ENCODE measurements around the gene CHPF. TPM values are rescaled to one million over a fixed set of nuclear protein-coding genes. Genes with fewer than 3 reads are reported as not detected.

The CHPF gene
- total and polyA plus RNA-seq, 5 experiments from 2014 or later = 3.7 to 4.2 (median 3.8) TPM

- DNase-seq (no peak), ATAC-seq (no peak)
- peaks cover 30 to 47% (median 34%) of the 10 kb centered on the region in 4 donors for H3K4me1 Mint-ChIP-seq
- H3K36me3 Mint-ChIP-seq = peaks cover 0 to 34% (median 24%) of the 10 kb centered on the region in 3 donors
- peaks cover 9 to 36% (median 23%) of the 10 kb centered on the region in 5 donors for H3K27me3 Mint-ChIP-seq
- H3K4me3 Mint-ChIP-seq = peak overlapping the region in 9 of 10 donors; percentile 53 to 97 (median 93)
- POLR2A ChIA-PET = interaction anchor here (0.8 kb wide), 1 partner anchor 246 kb away, joined by 3 read pairs; the partner anchor contains the start of gene TUBA4A
- H3K9me3 Mint-ChIP-seq = no peaks in the 10 kb centered on the region
- peak overlapping the region in 3 of 10 donors; percentile 13 to 93 (median 65) for H3K27ac Mint-ChIP-seq
Measured at GRCh38 chr2:219500135-219500534, 43.5 kb downstream of the CHPF start.

DNA sequence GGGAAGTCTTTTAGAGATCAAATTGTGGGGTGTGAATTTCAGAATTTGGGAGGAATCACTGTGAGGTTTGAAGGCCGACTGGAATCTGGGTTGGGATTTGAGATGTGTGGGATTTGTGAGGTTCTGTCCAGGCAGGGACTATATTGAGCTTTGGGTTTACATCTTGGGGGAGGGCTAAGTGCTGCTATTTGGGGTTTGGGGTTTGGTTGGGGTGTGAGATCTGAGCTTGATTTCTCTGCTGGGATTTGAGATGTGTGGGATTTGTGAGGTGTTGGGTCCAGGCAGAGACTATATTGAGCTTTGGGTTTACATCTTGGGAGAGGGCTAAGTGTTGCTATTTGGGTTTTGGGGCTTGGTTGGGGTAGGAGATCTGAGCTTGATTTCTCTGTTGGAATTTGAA is 44.1 kb downstream of the CHPF start:
- Mint-ChIP-seq H3K9me3 (no peaks in the 10 kb centered on the region), H3K27ac (peak overlapping the region in 9 of 10 donors; percentile 48 to 94 (median 88)), H3K4me3 (peak overlapping the region; percentile 89 to 100 (median 95)), H3K27me3 (peaks cover 12 to 42% (median 26%) of the 10 kb centered on the region in 5 donors), H3K36me3 (peaks cover 0 to 28% (median 20%) of the 10 kb centered on the region in 3 donors), H3K4me1 (peaks cover 30 to 47% (median 33%) of the 10 kb centered on the region in 4 donors)
- POLR2A ChIA-PET = interaction anchor here (0.8 to 1.3 kb wide), 4 partner anchors 89 to 246 kb away, joined by 3 to 5 read pairs (median 3); partner anchors contain the start of genes DNPEP and TUBA4A
- no peak for ATAC-seq
- no peak for DNase-seq

DNA sequence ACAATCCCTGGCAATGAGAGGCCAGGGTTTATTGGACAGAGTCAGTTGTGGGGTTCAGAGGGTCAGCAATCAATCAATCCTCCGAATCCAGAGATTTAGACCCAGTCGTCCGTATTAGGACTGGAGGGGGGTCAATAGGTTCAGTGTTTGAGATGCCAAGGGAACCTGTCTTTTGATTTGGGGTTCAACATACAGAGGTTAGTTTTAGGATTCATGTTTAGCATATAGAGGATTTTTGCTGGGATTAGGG is 44.6 kb downstream of the CHPF start:
- DNase-seq (no peak), ATAC-seq (no peak)
- Mint-ChIP-seq H3K4me3 (peak overlapping the region; percentile 89 to 100 (median 95)), H3K27ac (peak overlapping the region; percentile 85 to 96 (median 92)), H3K9me3 (no peaks in the 10 kb centered on the region), H3K4me1 (peaks cover 30 to 47% (median 33%) of the 10 kb centered on the region in 4 donors), H3K36me3 (peaks cover 0 to 23% (median 14%) of the 10 kb centered on the region in 3 donors), H3K27me3 (peaks cover 12 to 48% (median 28%) of the 10 kb centered on the region in 5 donors)
- POLR2A ChIA-PET = interaction anchor here (0.9 to 1.3 kb wide), 5 partner anchors 53 to 111 kb away, joined by 3 to 6 read pairs (median 4); partner anchors contain the start of gene DNPEP

- H3K27me3 Mint-ChIP-seq = peaks cover 12 to 53% (median 32%) of the 10 kb centered on the region in 5 donors
- peaks cover 30 to 47% (median 33%) of the 10 kb centered on the region in 4 donors for H3K4me1 Mint-ChIP-seq
- H3K36me3 Mint-ChIP-seq = peaks cover 0 to 17% (median 9%) of the 10 kb centered on the region in 3 donors
- H3K27ac Mint-ChIP-seq = peak within 1 kb of the TSS; percentile 85 to 96 (median 92)
- POLR2A ChIA-PET = interaction anchor here (0.9 to 1.3 kb wide), 6 partner anchors 54 to 111 kb away, joined by 3 to 6 read pairs (median 4); partner anchors contain the start of gene DNPEP
- peak; percentile 92 to 95 for ATAC-seq
- H3K9me3 Mint-ChIP-seq = no peaks in the 10 kb centered on the region
- DNase-seq = peak; percentile 75 to 96 (median 90)
- H3K4me3 Mint-ChIP-seq = peak within 1 kb of the TSS; percentile 89 to 100 (median 95)
Measured at GRCh38 chr2:219498280-219499057, 45.1 kb downstream of the CHPF start, which contains the start of gene GMPPA. Gene GMPPA (plus strand): TSS chr2:219498891. CDS start chr2:219499976, 1,085 bp downstream.

GRCh38 chr2:219497495-219498279 is 45.9 kb downstream of the CHPF start:
- H3K27me3 Mint-ChIP-seq = peaks cover 15 to 61% (median 38%) of the 10 kb centered on the region in 5 donors
- DNase-seq (peak in 1 of 10 donors; percentile 23), ATAC-seq (no peak)
- H3K9me3 Mint-ChIP-seq = no peaks in the 10 kb centered on the region
- POLR2A ChIA-PET = interaction anchor here (0.9 to 1.2 kb wide), 2 partner anchors 55 to 109 kb away, joined by 4 to 5 read pairs; partner anchors contain the start of gene DNPEP
- peaks cover 0 to 13% (median 8%) of the 10 kb centered on the region in 3 donors for H3K36me3 Mint-ChIP-seq
- H3K4me1 Mint-ChIP-seq = peaks cover 30 to 47% (median 33%) of the 10 kb centered on the region in 4 donors
- H3K27ac Mint-ChIP-seq = peak overlapping the region in 2 of 10 donors; percentile 40 to 89
- H3K4me3 Mint-ChIP-seq = peak overlapping the region; percentile 89 to 100 (median 95)

DNA sequence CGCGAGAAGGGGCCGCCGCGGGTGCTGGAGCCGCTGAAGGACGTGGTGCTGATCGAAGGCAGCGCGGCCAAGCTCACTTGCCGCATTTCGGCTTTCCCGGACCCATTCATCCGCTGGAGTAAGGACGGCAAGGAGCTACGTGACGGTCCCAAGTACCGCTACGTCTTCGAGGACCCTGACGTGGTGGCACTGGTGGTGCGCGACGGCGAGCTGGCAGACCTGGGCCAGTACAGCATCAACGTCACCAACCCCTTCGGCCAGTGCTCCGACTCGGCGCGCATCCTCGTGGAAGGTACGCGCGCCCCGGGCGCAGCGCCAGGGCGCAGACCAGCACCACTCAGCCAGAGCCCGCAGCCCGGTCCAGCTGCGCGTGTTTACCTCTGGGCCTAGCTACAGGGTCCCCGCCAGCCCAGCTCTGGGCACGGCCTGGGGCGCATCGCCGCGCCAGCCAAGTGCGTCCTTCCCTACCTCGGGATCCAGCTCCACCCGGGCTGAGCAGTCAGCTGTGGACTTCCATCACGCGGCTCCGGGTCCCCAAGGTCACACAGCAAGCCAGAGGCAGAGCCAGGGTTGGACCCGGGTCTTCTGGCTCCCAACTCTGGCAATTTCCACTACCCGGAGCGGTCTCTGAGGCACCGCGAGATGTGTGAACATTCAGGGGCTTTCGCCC is 46.6 kb downstream of the CHPF start:
- peaks cover 28 to 47% (median 33%) of the 10 kb centered on the region in 4 donors for H3K4me1 Mint-ChIP-seq
- POLR2A ChIA-PET = interaction anchor here (0.8 kb wide), 1 partner anchor 10 kb away, joined by 3 read pairs; no protein-coding TSS in a partner anchor
- DNase-seq = peak in 1 of 10 donors; percentile 15
- peak overlapping the region in 1 of 10 donors; percentile 40 for H3K27ac Mint-ChIP-seq
- no peak for ATAC-seq
- peaks cover 15 to 68% (median 39%) of the 10 kb centered on the region in 5 donors for H3K27me3 Mint-ChIP-seq
- peak overlapping the region; percentile 75 to 100 (median 95) for H3K4me3 Mint-ChIP-seq
- no peaks in the 10 kb centered on the region for H3K9me3 Mint-ChIP-seq
- H3K36me3 Mint-ChIP-seq = peaks cover 0 to 9% (median 8%) of the 10 kb centered on the region in 3 donors

GRCh38 chr2:219496247-219496824 is 47.3 kb downstream of the CHPF start:
- POLR2A ChIA-PET = interaction anchor here (0.8 to 1.3 kb wide), 2 partner anchors 11 to 15 kb away, joined by 3 read pairs; no protein-coding TSS in a partner anchor
- peaks cover 15 to 70% (median 39%) of the 10 kb centered on the region in 5 donors for H3K27me3 Mint-ChIP-seq
- DNase-seq (no peak), ATAC-seq (no peak)
- peak overlapping the region in 8 of 10 donors; percentile 28 to 97 (median 72) for H3K4me3 Mint-ChIP-seq
- H3K27ac Mint-ChIP-seq = no peak overlapping the region
- H3K9me3 Mint-ChIP-seq = no peaks in the 10 kb centered on the region
- H3K4me1 Mint-ChIP-seq = peaks cover 24 to 42% (median 32%) of the 10 kb centered on the region in 4 donors
- H3K36me3 Mint-ChIP-seq = peaks cover 0 to 3% (median 2%) of the 10 kb centered on the region in 3 donors

GRCh38 chr2:219495531-219496122 is 48.0 kb downstream of the CHPF start:
- H3K4me1 Mint-ChIP-seq = peaks cover 23 to 41% (median 32%) of the 10 kb centered on the region in 4 donors
- POLR2A ChIA-PET = interaction anchor here (1.3 kb wide), 1 partner anchor 16 kb away, joined by 3 read pairs; no protein-coding TSS in a partner anchor
- peaks cover 0 to 2% (median 0%) of the 10 kb centered on the region in 3 donors for H3K36me3 Mint-ChIP-seq
- H3K27ac Mint-ChIP-seq = no peak overlapping the region
- ATAC-seq (no peak), DNase-seq (peak in 9 of 10 donors; percentile 10 to 74 (median 40))
- no peaks in the 10 kb centered on the region for H3K9me3 Mint-ChIP-seq
- H3K27me3 Mint-ChIP-seq = peaks cover 15 to 70% (median 39%) of the 10 kb centered on the region in 5 donors
- H3K4me3 Mint-ChIP-seq = peak overlapping the region in 1 of 10 donors; percentile 24

DNA sequence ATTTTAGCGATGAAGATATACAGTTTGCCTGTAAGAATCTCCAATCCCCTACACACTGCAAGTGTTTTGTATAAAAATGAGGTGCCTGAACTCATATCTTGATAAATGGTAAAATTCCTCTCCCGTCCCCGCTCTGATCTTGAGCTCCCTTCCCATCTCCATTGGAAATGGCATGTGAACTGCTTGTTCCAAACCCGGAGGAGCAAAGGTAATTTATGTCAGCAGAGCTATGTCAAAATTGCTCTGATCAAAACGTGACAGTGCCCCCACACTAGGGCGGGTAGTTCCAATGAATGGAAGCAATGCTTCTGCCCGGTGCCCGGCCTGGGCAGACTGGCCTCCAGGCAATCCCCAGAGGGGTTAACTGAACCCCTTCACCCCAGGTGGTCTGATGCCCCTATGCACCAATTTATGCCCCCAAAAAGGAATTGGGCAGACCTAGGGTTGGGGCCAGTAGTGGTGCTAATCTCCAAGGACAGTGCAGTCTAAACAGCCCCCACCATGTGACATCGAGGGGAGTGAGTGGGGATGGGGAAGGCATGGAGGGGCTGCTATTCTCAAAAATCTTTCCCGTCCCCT is 48.6 kb downstream of the CHPF start:
- no peak overlapping the region for H3K4me3 Mint-ChIP-seq
- POLR2A ChIA-PET = interaction anchor here (1.3 kb wide), 1 partner anchor 16 kb away, joined by 3 read pairs; no protein-coding TSS in a partner anchor
- no peak for ATAC-seq
- peaks cover 20 to 37% (median 28%) of the 10 kb centered on the region in 4 donors for H3K4me1 Mint-ChIP-seq
- H3K9me3 Mint-ChIP-seq = no peaks in the 10 kb centered on the region
- DNase-seq = no peak
- peak overlapping the region in 1 of 10 donors; percentile 34 for H3K27ac Mint-ChIP-seq
- H3K36me3 Mint-ChIP-seq = peaks cover 0 to 2% (median 0%) of the 10 kb centered on the region in 3 donors
- peaks cover 15 to 70% (median 39%) of the 10 kb centered on the region in 5 donors for H3K27me3 Mint-ChIP-seq

- H3K9me3 Mint-ChIP-seq = no peaks in the 10 kb centered on the region
- peaks cover 9 to 64% (median 34%) of the 10 kb centered on the region in 5 donors for H3K27me3 Mint-ChIP-seq
- no peak overlapping the region for H3K4me3 Mint-ChIP-seq
- peaks cover 0 to 2% (median 0%) of the 10 kb centered on the region in 3 donors for H3K36me3 Mint-ChIP-seq
- no peak for DNase-seq
- no peak overlapping the region for H3K27ac Mint-ChIP-seq
- POLR2A ChIA-PET = no interaction called here
- H3K4me1 Mint-ChIP-seq = peaks cover 2 to 18% (median 10%) of the 10 kb centered on the region in 4 donors
- no peak for ATAC-seq
Measured at GRCh38 chr2:219493086-219493485, 50.5 kb downstream of the CHPF start.
